H1 (cell line): ENCODE measurements around the gene CPNE4. TPM values are rescaled to one million over a fixed set of nuclear protein-coding genes. Genes with fewer than 3 reads are reported as not detected.

Source experiments
- CTCF ChIA-PET: fragments of 300-600 bp; sonication (Branson Sonifier 250); formaldehyde crosslinking; loops from one replicate; lab custom pipeline; 2021; ENCODE audit not compliant: partially characterized antibody; lab: Charles Lee
- POLR2A ChIA-PET: fragments of 300-600 bp; sonication (Branson Sonifier 250); formaldehyde crosslinking; loops from one replicate; lab custom pipeline; 2021; ENCODE audit warnings: inconsistent platforms; ENCODE audit not compliant: partially characterized antibody; lab: Charles Lee
- DNase-seq, 2 experiments: peaks; one replicate each; pipeline versions ENCODE4 v3.0.0 to v3.0.0-alpha.2; 2010 to 2022; ENCODE audit warnings: low spot score in 2 of 2, low read depth in 1 of 2, mixed read lengths in 1 of 2
- FAIRE-seq: peaks from 2 replicates; lab custom pipeline; 2011; peaks lifted over from hg19 to GRCh38; lab: Jason Lieb, UNC
- H2AFZ ChIP-seq: 2 replicates; pipeline ENCODE4 v1.8.1; 2012; ENCODE audit warnings: low read length, inconsistent platforms
- H2AK5ac ChIP-seq: 2 replicates; pipeline ENCODE4 v1.6.1; 2013; ENCODE audit warnings: low read depth, low read length
- H2BK120ac ChIP-seq: replicated peaks from 2 replicates; pipeline ENCODE3; 2013; ENCODE audit warnings: low read depth, low read length, inconsistent platforms
- H2BK12ac ChIP-seq: 2 replicates; pipeline ENCODE4 v1.6.1; 2013; ENCODE audit warnings: low read depth, low read length
- H2BK15ac ChIP-seq: 2 replicates; pipeline ENCODE4 v1.6.1; 2013; ENCODE audit warnings: low read length
- H2BK20ac ChIP-seq: 2 replicates; pipeline ENCODE4 v1.6.1; 2013; ENCODE audit warnings: low read length
- H2BK5ac ChIP-seq: 2 replicates; pipeline ENCODE4 v1.6.1; 2013; ENCODE audit warnings: low read depth, low read length
- H3K14ac ChIP-seq: 2 replicates; pipeline ENCODE4 v1.6.1; 2013; ENCODE audit warnings: inconsistent platforms; ENCODE audit not compliant: insufficient read length
- H3K18ac ChIP-seq: 2 replicates; pipeline ENCODE4 v1.6.1; 2013; ENCODE audit warnings: low read length; ENCODE audit errors: extremely low read depth
- H3K23ac ChIP-seq: 2 replicates; pipeline ENCODE4 v1.6.1; 2013; ENCODE audit warnings: inconsistent platforms; ENCODE audit not compliant: insufficient read length
- H3K23me2 ChIP-seq: 2 replicates; pipeline ENCODE4 v1.6.1; 2013; ENCODE audit warnings: low read depth, low read length
- H3K27ac ChIP-seq: 2 replicates; pipeline ENCODE4 v1.6.1; 2011; ENCODE audit warnings: low read depth, low read length, inconsistent platforms
- H3K27me3 ChIP-seq, 4 experiments: replicated peaks in 1 of 4; 1 replicate in 1 of 4; 2 replicates in 3 of 4; pipeline versions ENCODE4 v1.6.1 to v1.8.1; 2011 to 2013; ENCODE audit warnings: low read length in 3 of 4, mild to moderate bottlenecking in 3 of 4, inconsistent platforms in 2 of 4, mixed read lengths in 2 of 4, moderate library complexity in 1 of 4; ENCODE audit not compliant: control insufficient read depth in 3 of 4, insufficient read depth in 3 of 4; ENCODE audit errors: extremely low read depth in 1 of 4
- H3K36me3 ChIP-seq, 4 experiments: 2 replicates each; pipeline versions ENCODE4 v1.6.1 to v1.8.1; 2011 to 2013; ENCODE audit warnings: mild to moderate bottlenecking in 4 of 4, low read length in 3 of 4, moderate library complexity in 2 of 4, control low read depth in 1 of 4, inconsistent platforms in 1 of 4; ENCODE audit not compliant: insufficient read depth in 4 of 4, control insufficient read depth in 2 of 4
- H3K4ac ChIP-seq: replicated peaks from 2 replicates; pipeline ENCODE3; 2013; ENCODE audit warnings: low read length, low read depth, mixed read lengths, inconsistent platforms; ENCODE audit not compliant: insufficient read length
- H3K4me1 ChIP-seq, 4 experiments: replicated peaks in 1 of 4; 1 replicate in 1 of 4; 2 replicates in 3 of 4; pipeline versions ENCODE4 v1.6.1 to v1.8.1; 2011 to 2013; ENCODE audit warnings: low read length in 3 of 4, inconsistent platforms in 2 of 4, mixed read lengths in 1 of 4; ENCODE audit not compliant: insufficient read depth in 4 of 4, control insufficient read depth in 3 of 4
- H3K4me2 ChIP-seq, 2 experiments: 2 replicates each; pipeline versions ENCODE4 v1.6.1 to v1.8.1; 2011 to 2013; ENCODE audit warnings: low read depth in 2 of 2, low read length in 2 of 2, control low read depth in 1 of 2, inconsistent platforms in 1 of 2, mild to moderate bottlenecking in 1 of 2; ENCODE audit not compliant: insufficient read depth in 1 of 2
- H3K4me3 ChIP-seq, 4 experiments: fragments of 200-600, 300-600 bp in 1 of 4; sonication (generic), shearing (Covaris generic), sonication (Bioruptor Twin) in 1 of 4; 2 replicates each; pipeline versions ENCODE4 v1.5.1 to v1.8.1; 2011 to 2016; ENCODE audit warnings: low read length in 4 of 4, low read depth in 3 of 4, control low read depth in 2 of 4, inconsistent platforms in 2 of 4, mild to moderate bottlenecking in 2 of 4, mixed read lengths in 1 of 4, moderate library complexity in 1 of 4; ENCODE audit not compliant: insufficient read depth in 2 of 4; ENCODE audit errors: extremely low read depth in 1 of 4
- H3K56ac ChIP-seq: replicated peaks from 2 replicates; pipeline ENCODE3; 2013; ENCODE audit warnings: low read depth, mild to moderate bottlenecking, mixed read lengths, low read length, inconsistent platforms; ENCODE audit not compliant: insufficient read length
- H3K79me1 ChIP-seq: 2 replicates; pipeline ENCODE4 v1.6.1; 2013; ENCODE audit warnings: low read depth, low read length, control low read depth
- H3K79me2 ChIP-seq, 2 experiments: 2 replicates each; pipeline versions ENCODE4 v1.6.1 to v1.8.1; 2012 to 2013; ENCODE audit warnings: low read length in 2 of 2, mild to moderate bottlenecking in 2 of 2, inconsistent platforms in 1 of 2; ENCODE audit not compliant: insufficient read depth in 2 of 2, control insufficient read depth in 1 of 2
- H3K9ac ChIP-seq, 4 experiments: replicated peaks in 1 of 4; 1 replicate in 1 of 4; 2 replicates in 3 of 4; pipeline versions ENCODE4 v1.6.1 to v1.8.1; 2011 to 2013; ENCODE audit warnings: low read depth in 3 of 4, low read length in 3 of 4, control low read depth in 2 of 4, mild to moderate bottlenecking in 2 of 4, moderate library complexity in 2 of 4, inconsistent platforms in 1 of 4; ENCODE audit errors: extremely low read depth in 1 of 4
- H3K9me3 ChIP-seq, 2 experiments: 2 replicates each; pipeline versions ENCODE4 v1.6.1 to v1.8.1; 2012 to 2013; ENCODE audit warnings: mild to moderate bottlenecking in 2 of 2, moderate library complexity in 2 of 2, control low read depth in 1 of 2, inconsistent platforms in 1 of 2, low read depth in 1 of 2, low read length in 1 of 2, mixed read lengths in 1 of 2; ENCODE audit not compliant: insufficient read depth in 2 of 2
- H4K20me1 ChIP-seq, 2 experiments: replicated peaks in 1 of 2; 2 replicates each; pipeline versions ENCODE3 to v1.8.1; 2011 to 2013; ENCODE audit warnings: inconsistent platforms in 2 of 2, low read length in 2 of 2, mild to moderate bottlenecking in 1 of 2; ENCODE audit not compliant: insufficient read depth in 2 of 2, control insufficient read depth in 1 of 2
- H4K5ac ChIP-seq: 2 replicates; pipeline ENCODE4 v1.6.1; 2013; ENCODE audit warnings: low read length, low read depth, mixed read lengths, inconsistent platforms; ENCODE audit not compliant: insufficient read length
- H4K8ac ChIP-seq: 2 replicates; pipeline ENCODE4 v1.8.0; 2013; ENCODE audit warnings: mild to moderate bottlenecking, moderate library complexity, low read length, inconsistent platforms; ENCODE audit not compliant: insufficient read depth; ENCODE audit errors: extremely low read depth
- H4K91ac ChIP-seq: replicated peaks from 2 replicates; pipeline ENCODE3; 2013; ENCODE audit warnings: low read length, mixed read lengths, inconsistent platforms; ENCODE audit not compliant: insufficient read length
- ATF2 ChIP-seq: IDR thresholded peaks from 2 replicates; pipeline ENCODE4 v1.6.1; 2012; ENCODE audit warnings: low read length, inconsistent platforms
- BRCA1 ChIP-seq: IDR thresholded peaks from 2 replicates; pipeline ENCODE4 v1.6.1; 2012; ENCODE audit warnings: low read depth, low read length, improper control_type of control experiment
- CHD1 ChIP-seq: IDR thresholded peaks from 2 replicates; pipeline ENCODE4 v1.6.1; 2012; ENCODE audit warnings: low read depth, low read length, improper control_type of control experiment
- CHD2 ChIP-seq: IDR thresholded peaks from 2 replicates; pipeline ENCODE4 v1.6.1; 2012; ENCODE audit warnings: low read length, improper control_type of control experiment
- CREB1 ChIP-seq: IDR thresholded peaks from 2 replicates; pipeline ENCODE4 v1.6.1; 2012; ENCODE audit warnings: inconsistent platforms
- E2F6 ChIP-seq: IDR thresholded peaks from 2 replicates; pipeline ENCODE4 v1.6.1; 2012; ENCODE audit warnings: inconsistent platforms
- GTF2F1 ChIP-seq: IDR thresholded peaks from 2 replicates; pipeline ENCODE4 v1.6.1; 2012; ENCODE audit warnings: low read depth, low read length, improper control_type of control experiment, borderline replicate concordance
- JUN ChIP-seq: IDR thresholded peaks from 2 replicates; pipeline ENCODE4 v1.6.1; 2011; ENCODE audit warnings: low read depth, mild to moderate bottlenecking, improper control_type of control experiment, low read length
- SP1 ChIP-seq: IDR thresholded peaks from 2 replicates; pipeline ENCODE4 v1.6.1; 2011; ENCODE audit warnings: low read depth, low read length
- SRF ChIP-seq: IDR thresholded peaks from 2 replicates; pipeline ENCODE4 v1.6.1; 2011; ENCODE audit warnings: mild to moderate bottlenecking, low read depth, low read length, moderate library complexity
- TEAD4 ChIP-seq: IDR thresholded peaks from 2 replicates; pipeline ENCODE4 v1.6.1; 2012; ENCODE audit warnings: low read depth, low read length, inconsistent platforms, mixed read lengths
- USF2 ChIP-seq: IDR thresholded peaks from 2 replicates; pipeline ENCODE4 v1.6.1; 2011; ENCODE audit warnings: low read length, improper control_type of control experiment
- WGBS, 2 experiments: shearing (Covaris generic) in 1 of 2; methylation state at CpG; one replicate each; pipeline versions ENCODE4 v1.1.6 to v1.1.7; 2013 to 2015; ENCODE audit warnings: low lambda C conversion rate in 2 of 2, mixed read lengths in 2 of 2, inconsistent platforms in 1 of 2, low coverage in 1 of 2, missing lambda C conversion rate in 1 of 2; ENCODE audit not compliant: insufficient replicate concordance in 2 of 2, insufficient coverage in 1 of 2, insufficient read length in 1 of 2; ENCODE audit errors: extremely low coverage in 1 of 2, missing lambda C conversion rate in 1 of 2; 5-methylcytosine and 5-hydroxymethylcytosine counted together
- polyA plus RNA-seq, 7 experiments: library from polyadenylated mRNA; depleted of rRNA in 3 of 7; stranded (reverse) in 5 of 7; unstranded in 2 of 7; fragments of >200 nt in 5 of 7; fragments of 200-250 nt in 2 of 7; gene quantifications; 1 replicate in 5 of 7; 2 replicates in 1 of 7; 4 replicates in 1 of 7; pipeline versions ENCODE4 v1.2.1 to v1.2.3, GENCODE V29; 2011 to 2013; ENCODE audit warnings: missing spikeins in 2 of 7, mixed read lengths in 2 of 7
- total RNA-seq: library from RNA; stranded (reverse); fragmentation: NEBNext Ultra II Directional; extraction: Animal tissue kit (Norgen Biotek cat#: 25700); gene quantifications from 2 replicates; pipeline ENCODE4 v1.2.1, GENCODE V29; 2021

Gene CPNE4
- total and polyA plus RNA-seq, 2 of the 8 experiments (the other 6 are each of a cell fraction or from before 2014, with no cell fraction given), result 0.82 to 3.8 TPM

- Histone ChIP-seq H3K23me2 (no peaks in the 10 kb centered on the region), H2BK120ac (no peak overlapping the region), H3K4me1 (peaks cover 0 to 5% (median 0%) of the 10 kb centered on the region in 4 experiments; a peak in 1 of 7 replicates), H3K79me2 (no peaks in the 10 kb centered on the region), H2AK5ac (no peak overlapping the region), H3K9me3 (no peaks in the 10 kb centered on the region), H4K8ac (no peak overlapping the region), H3K14ac (no peak overlapping the region), H2BK12ac (no peak overlapping the region), H3K27ac (no peak overlapping the region), H3K4me3 (no peak overlapping the region), H3K36me3 (no peaks in the 10 kb centered on the region), H2BK5ac (no peak overlapping the region), H2AFZ (no peak overlapping the region), H2BK20ac (no peak overlapping the region), H3K18ac (no peak overlapping the region), H3K56ac (no peak overlapping the region), H4K91ac (no peak overlapping the region), H3K9ac (no peak overlapping the region), H3K4me2 (no peak overlapping the region), H2BK15ac (no peak overlapping the region), H4K5ac (no peak overlapping the region), H3K4ac (no peak overlapping the region), H4K20me1 (no peaks in the 10 kb centered on the region), H3K23ac (no peak overlapping the region), H3K27me3 (peaks cover 0 to 1% (median 0%) of the 10 kb centered on the region in 4 experiments; a peak in 1 of 7 replicates), H3K79me1 (no peaks in the 10 kb centered on the region)
- ChIA-PET CTCF (interaction anchor here (1.3 to 2.3 kb wide), 2 partner anchors 9 to 105 kb away, joined by 5 to 8 read pairs; no protein-coding TSS in a partner anchor), POLR2A (no interaction called here)
- 90% methylated on average over 1 of the region's 1 CpG; no CpG with 5 or more reads in 1 of the 2 experiments for WGBS, 2 experiments
- DNase-seq (no peak), FAIRE-seq (no peak)
- no peak for TF ChIP-seq GTF2F1
- no peak for TF ChIP-seq USF2
- TF ChIP-seq TEAD4, result no peak
- TF ChIP-seq CHD1, result no peak
- no peak for TF ChIP-seq JUN
- no peak for TF ChIP-seq CREB1
- TF ChIP-seq SRF, result no peak
- TF ChIP-seq E2F6, result no peak
- TF ChIP-seq ATF2, result no peak
- TF ChIP-seq BRCA1, result no peak
- TF ChIP-seq CHD2, result no peak
- TF ChIP-seq SP1, result no peak
Observed at GRCh38 chr3:131900891-131901290, 133.9 kb downstream of the CPNE4 start.
